Aortic smooth muscle cell (primary cell): ENCODE measurements around the gene COPB2. TPM values are rescaled to one million over a fixed set of nuclear protein-coding genes. Genes with fewer than 3 reads are reported as not detected.

Experiments
- total RNA-seq: library from RNA; depleted of rRNA; stranded (reverse); fragments of >200 nt; gene quantifications from 2 replicates; pipeline ENCODE4 v1.2.3, GENCODE V29; 2014

COPB2 gene
- total RNA-seq, result 355 and 364 TPM in 2 replicates

GRCh38 chr3:139389552-139390368, at the start of gene COPB2:
Gene COPB2, minus strand, starts transcription at chr3:139389647. Its CDS starts 97 bp downstream, at chr3:139389550.

GRCh38 chr3:139343895-139344856, 45.3 kb downstream of the COPB2 start, which contains the start of gene MRPS22:
Gene MRPS22, plus strand, starts transcription at chr3:139344020. Its CDS starts 7 bp downstream, at chr3:139344027.

Other genes starting within 250 kb of the COPB2 start
- 72.9 and 75.0 TPM in 2 replicates for gene MRPS22, start 45.6 kb downstream of the COPB2 start, total RNA-seq
- gene RBP2, start 86.9 kb upstream of the COPB2 start, total RNA-seq, result not detected in 2 replicates
- gene RBP1, start 150.1 kb upstream of the COPB2 start, total RNA-seq, result 3.0 and 4.0 TPM in 2 replicates